Measurements from ENCODE around the gene CDK5R2. TPM values are rescaled to one million over a fixed set of nuclear protein-coding genes. Genes with fewer than 3 reads are reported as not detected.

The CDK5R2 gene
- total RNA-seq, 1 donor from 2014 or later, result 1.9 TPM

DNA sequence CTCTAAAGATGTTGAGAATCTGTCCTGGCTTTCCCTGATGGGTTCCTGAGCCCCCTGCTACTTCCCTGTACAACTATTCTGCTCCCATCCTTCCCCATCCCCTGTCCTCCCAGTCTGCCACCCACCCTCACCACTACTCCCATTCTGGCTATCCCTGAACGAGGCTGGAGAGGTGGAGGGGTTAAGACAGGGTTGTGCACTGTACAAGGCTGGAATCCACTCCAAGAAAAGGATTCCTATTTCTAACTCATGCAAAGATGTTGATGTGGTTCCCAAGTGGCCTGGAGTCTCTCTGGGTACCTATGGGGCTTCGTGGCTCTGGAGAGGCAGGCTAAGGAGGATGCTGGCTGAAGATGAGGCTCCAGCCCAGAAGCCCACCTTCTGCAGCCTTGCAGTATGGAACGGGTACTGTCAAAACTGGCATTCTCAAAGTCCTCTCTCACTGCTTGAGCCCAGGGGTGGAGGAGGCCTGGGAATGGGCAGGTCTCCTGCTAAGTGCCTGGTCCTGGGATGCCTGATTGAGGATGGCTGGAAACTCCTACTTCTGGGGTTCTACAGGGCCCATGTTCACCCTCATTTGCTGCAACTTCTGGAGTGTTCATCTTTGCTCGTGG lies 26.8 kb downstream of the CDK5R2 start:
- no peak overlapping the region for H3K4me3 Mint-ChIP-seq
- TF ChIP-seq, protein P1, sequence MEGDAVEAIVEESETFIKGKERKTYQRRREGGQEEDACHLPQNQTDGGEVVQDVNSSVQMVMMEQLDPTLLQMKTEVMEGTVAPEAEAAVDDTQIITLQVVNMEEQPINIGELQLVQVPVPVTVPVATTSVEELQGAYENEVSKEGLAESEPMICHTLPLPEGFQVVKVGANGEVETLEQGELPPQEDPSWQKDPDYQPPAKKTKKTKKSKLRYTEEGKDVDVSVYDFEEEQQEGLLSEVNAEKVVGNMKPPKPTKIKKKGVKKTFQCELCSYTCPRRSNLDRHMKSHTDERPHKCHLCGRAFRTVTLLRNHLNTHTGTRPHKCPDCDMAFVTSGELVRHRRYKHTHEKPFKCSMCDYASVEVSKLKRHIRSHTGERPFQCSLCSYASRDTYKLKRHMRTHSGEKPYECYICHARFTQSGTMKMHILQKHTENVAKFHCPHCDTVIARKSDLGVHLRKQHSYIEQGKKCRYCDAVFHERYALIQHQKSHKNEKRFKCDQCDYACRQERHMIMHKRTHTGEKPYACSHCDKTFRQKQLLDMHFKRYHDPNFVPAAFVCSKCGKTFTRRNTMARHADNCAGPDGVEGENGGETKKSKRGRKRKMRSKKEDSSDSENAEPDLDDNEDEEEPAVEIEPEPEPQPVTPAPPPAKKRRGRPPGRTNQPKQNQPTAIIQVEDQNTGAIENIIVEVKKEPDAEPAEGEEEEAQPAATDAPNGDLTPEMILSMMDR (conservative IDR thresholded peaks at IDR 0.05), result no peak
- peaks cover 95% of the 10 kb centered on the region for H3K27me3 Mint-ChIP-seq (ENCODE audit: low read depth)
- peaks cover 5% of the 10 kb centered on the region for H3K4me1 Mint-ChIP-seq
- no peaks in the 10 kb centered on the region for H3K9me3 Mint-ChIP-seq
- H3K27ac Mint-ChIP-seq (ENCODE audit: unreplicated experiment), result no peak overlapping the region
- DNase-seq (ENCODE audit: low read depth, low spot score), result no peak
- no peaks in the 10 kb centered on the region for H3K36me3 Mint-ChIP-seq (ENCODE audit: low read depth)

DNA sequence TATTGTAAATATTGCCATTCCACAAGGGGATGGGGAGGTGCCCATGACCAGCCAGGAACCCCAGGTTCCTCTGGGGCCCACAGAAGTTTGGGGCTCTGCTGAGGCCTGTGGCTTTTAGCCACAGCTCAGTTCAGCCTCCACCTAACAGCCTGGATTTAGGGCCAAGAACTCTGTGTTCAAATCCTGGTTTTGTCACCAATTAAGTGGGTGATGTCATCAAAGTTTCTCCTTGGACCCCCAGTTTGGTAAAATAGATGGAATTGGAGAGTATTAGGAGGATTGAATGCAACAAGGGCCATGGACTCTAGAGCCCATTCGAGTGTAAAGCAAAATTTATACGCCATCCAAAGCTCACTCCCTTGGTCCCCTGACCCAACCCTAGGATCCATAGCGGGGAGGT lies 28.7 kb downstream of the CDK5R2 start:
- Mint-ChIP-seq H3K36me3 (ENCODE audit: low read depth) (no peaks in the 10 kb centered on the region), H3K4me1 (peaks cover 3% of the 10 kb centered on the region), H3K27ac (ENCODE audit: unreplicated experiment) (no peak overlapping the region), H3K4me3 (no peak overlapping the region), H3K27me3 (ENCODE audit: low read depth) (peaks cover 96% of the 10 kb centered on the region), H3K9me3 (no peaks in the 10 kb centered on the region)
- no peak for DNase-seq (ENCODE audit: low read depth, low spot score)
- TF ChIP-seq, protein P1 (conservative IDR thresholded peaks at IDR 0.05), result no peak

DNA sequence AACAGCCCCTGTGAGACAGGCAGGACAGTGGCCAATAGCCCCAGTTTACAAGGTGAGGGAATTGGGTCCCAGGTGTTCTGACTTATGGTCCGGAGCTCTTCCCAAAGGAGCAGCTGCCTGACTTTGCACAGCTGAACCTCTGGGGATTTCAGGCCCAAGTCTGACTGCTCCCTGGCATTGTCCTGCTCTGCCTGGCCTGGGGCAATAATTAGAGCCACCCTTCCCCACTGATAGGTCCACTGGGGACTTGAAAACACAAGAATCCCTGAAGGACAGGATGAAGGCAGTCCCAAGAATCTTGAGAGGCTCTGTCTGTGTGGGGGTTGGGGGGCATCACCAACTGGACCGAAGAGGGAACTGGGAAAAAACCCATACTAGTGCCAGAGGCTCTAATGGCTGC lies 29.2 kb downstream of the CDK5R2 start:
- Mint-ChIP-seq H3K36me3 (ENCODE audit: low read depth) (no peaks in the 10 kb centered on the region), H3K9me3 (no peaks in the 10 kb centered on the region), H3K27me3 (ENCODE audit: low read depth) (peaks cover 93% of the 10 kb centered on the region), H3K27ac (ENCODE audit: unreplicated experiment) (no peak overlapping the region), H3K4me1 (peaks cover 3% of the 10 kb centered on the region), H3K4me3 (no peak overlapping the region)
- TF ChIP-seq, protein P1 (conservative IDR thresholded peaks at IDR 0.05), result no peak
- DNase-seq (ENCODE audit: low read depth, low spot score), result no peak

DNA sequence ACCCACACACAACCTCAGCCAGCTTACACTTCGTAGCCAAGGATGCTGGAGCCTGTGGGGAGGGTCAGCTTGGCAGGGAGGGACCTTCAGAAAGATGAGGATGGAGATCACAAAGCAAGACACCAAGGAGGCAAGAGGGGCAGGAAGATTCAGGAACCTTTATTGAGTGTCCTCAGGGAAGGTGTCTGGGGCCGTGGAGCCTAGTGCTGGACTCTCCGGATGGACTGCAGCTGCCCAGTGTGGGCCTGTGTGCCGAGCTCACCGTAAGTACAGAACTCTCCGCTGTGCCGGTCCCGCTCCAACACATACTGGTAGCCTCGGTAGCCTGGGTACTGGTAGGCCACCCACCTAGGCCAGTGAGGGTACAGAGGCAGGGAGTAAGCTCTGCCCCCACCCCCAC lies 30.6 kb downstream of the CDK5R2 start:
- H3K4me1 Mint-ChIP-seq, result no peaks in the 10 kb centered on the region
- TF ChIP-seq, protein P1 (conservative IDR thresholded peaks at IDR 0.05), result no peak
- no peaks in the 10 kb centered on the region for H3K36me3 Mint-ChIP-seq (ENCODE audit: low read depth)
- no peak for DNase-seq (ENCODE audit: low read depth, low spot score)
- no peaks in the 10 kb centered on the region for H3K9me3 Mint-ChIP-seq
- no peak overlapping the region for H3K27ac Mint-ChIP-seq (ENCODE audit: unreplicated experiment)
- no peak overlapping the region for H3K4me3 Mint-ChIP-seq
- peaks cover 94% of the 10 kb centered on the region for H3K27me3 Mint-ChIP-seq (ENCODE audit: low read depth)

DNA sequence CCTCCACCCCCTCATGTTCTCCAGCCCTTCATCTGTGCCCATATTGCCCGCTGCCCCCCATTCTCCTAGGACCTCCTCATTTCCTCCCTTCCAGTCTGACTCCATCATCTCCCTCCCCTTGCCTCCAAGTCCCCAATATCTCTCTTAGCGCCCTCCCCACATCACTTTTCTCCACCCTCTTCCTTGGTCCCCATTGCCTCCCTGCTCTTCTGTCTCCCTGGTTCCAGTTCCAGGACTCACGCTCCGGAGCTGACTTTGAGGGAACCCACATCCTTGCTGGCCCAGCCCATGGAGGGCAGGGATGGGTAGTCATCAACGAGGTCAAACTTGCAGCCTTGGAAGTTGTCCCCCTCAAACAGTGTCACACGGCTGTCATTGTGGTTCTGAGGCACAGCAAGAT lies 31.1 kb downstream of the CDK5R2 start:
- no peak overlapping the region for H3K27ac Mint-ChIP-seq (ENCODE audit: unreplicated experiment)
- DNase-seq (ENCODE audit: low read depth, low spot score), result no peak

More for the DNA sequence above, 31.1 kb downstream of the CDK5R2 start:
- Mint-ChIP-seq H3K4me3 (no peak overlapping the region), H3K9me3 (no peaks in the 10 kb centered on the region), H3K4me1 (no peaks in the 10 kb centered on the region), H3K27me3 (ENCODE audit: low read depth) (peaks cover 96% of the 10 kb centered on the region), H3K36me3 (ENCODE audit: low read depth) (no peaks in the 10 kb centered on the region)
- TF ChIP-seq, protein P1 (conservative IDR thresholded peaks at IDR 0.05), result no peak

All from neural crest cell (in vitro differentiated cells).